ENCODE results near the gene KRTAP4-4. TPM values are rescaled to one million over a fixed set of nuclear protein-coding genes. Genes with fewer than 3 reads are reported as not detected.
"Not testable (repeated sequence)": the region's sequence is repeated elsewhere in the genome, so short reads cannot be mapped to it uniquely, and the experiment has no call there.

Gene KRTAP4-4
- total RNA-seq, 1 donor from 2014 or later = not detected

- intact Hi-C loops (cut with micrococcal nuclease) = loop anchor here (5.0 kb wide), 1 partner anchor 43 kb away; the partner anchor contains the start of gene KRTAP4-2
- ATAC-seq (ENCODE audit: low read depth) = no peak
- Mint-ChIP-seq H3K4me3 (no peak overlapping the region), H3K27me3 (peaks cover 7% of the 10 kb centered on the region), H3K4me1 (peaks cover 12% of the 10 kb centered on the region), H3K27ac (no peak overlapping the region), H3K36me3 (ENCODE audit: low read depth) (no peaks in the 10 kb centered on the region), H3K9me3 (peaks cover 9% of the 10 kb centered on the region)
- TF ChIP-seq, protein P1, sequence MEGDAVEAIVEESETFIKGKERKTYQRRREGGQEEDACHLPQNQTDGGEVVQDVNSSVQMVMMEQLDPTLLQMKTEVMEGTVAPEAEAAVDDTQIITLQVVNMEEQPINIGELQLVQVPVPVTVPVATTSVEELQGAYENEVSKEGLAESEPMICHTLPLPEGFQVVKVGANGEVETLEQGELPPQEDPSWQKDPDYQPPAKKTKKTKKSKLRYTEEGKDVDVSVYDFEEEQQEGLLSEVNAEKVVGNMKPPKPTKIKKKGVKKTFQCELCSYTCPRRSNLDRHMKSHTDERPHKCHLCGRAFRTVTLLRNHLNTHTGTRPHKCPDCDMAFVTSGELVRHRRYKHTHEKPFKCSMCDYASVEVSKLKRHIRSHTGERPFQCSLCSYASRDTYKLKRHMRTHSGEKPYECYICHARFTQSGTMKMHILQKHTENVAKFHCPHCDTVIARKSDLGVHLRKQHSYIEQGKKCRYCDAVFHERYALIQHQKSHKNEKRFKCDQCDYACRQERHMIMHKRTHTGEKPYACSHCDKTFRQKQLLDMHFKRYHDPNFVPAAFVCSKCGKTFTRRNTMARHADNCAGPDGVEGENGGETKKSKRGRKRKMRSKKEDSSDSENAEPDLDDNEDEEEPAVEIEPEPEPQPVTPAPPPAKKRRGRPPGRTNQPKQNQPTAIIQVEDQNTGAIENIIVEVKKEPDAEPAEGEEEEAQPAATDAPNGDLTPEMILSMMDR (IDR thresholded peaks at IDR 0.05) = no peak
- CTCF ChIA-PET = no interaction called here
- no peak for DNase-seq
- POLR2A ChIA-PET = no interaction called here
These were observed 26.4 kb downstream of the KRTAP4-4 start for GRCh38 chr17:41133880-41134735.

DNA sequence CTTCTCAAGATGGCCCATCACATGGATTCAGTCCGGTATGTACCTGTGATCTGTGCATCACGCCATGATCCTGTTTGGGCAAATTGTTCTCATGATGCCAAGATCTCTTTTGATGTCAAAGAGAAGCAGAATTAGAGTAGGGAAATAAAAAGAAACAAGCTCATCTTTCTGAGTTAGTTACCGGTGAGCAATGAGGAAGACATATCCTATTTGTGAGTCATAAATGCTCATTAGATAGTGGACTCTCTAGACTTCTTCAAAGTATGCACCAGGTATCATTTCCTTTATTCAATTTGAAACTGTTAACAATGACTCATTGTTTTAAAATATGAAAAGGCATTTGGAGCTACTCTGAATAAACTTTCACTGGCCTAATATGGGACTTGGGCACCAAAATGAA, 28.6 kb downstream of the KRTAP4-4 start:
- Mint-ChIP-seq H3K4me3 (no peak overlapping the region), H3K9me3 (peaks cover 2% of the 10 kb centered on the region), H3K4me1 (peaks cover 12% of the 10 kb centered on the region), H3K27me3 (no peaks in the 10 kb centered on the region), H3K36me3 (ENCODE audit: low read depth) (no peaks in the 10 kb centered on the region), H3K27ac (no peak overlapping the region)
- TF ChIP-seq, protein P1 (IDR thresholded peaks at IDR 0.05) = no peak
- ChIA-PET CTCF (no interaction called here), POLR2A (no interaction called here)
- DNase-seq (no peak), ATAC-seq (ENCODE audit: low read depth) (peak; percentile 71)
- intact Hi-C loops (cut with micrococcal nuclease) = loop anchor here (5.0 kb wide), 1 partner anchor 45 kb away; the partner anchor contains the start of gene KRTAP4-2

- no peak overlapping the region for H3K27ac Mint-ChIP-seq
- no peaks in the 10 kb centered on the region for H3K36me3 Mint-ChIP-seq (ENCODE audit: low read depth)
- POLR2A ChIA-PET = no interaction called here
- DNase-seq (no peak), ATAC-seq (ENCODE audit: low read depth) (no peak)
- H3K4me1 Mint-ChIP-seq = peaks cover 22% of the 10 kb centered on the region
- TF ChIP-seq, protein P1 (IDR thresholded peaks at IDR 0.05) = no peak
- peaks cover 3% of the 10 kb centered on the region for H3K9me3 Mint-ChIP-seq
- CTCF ChIA-PET = no interaction called here
- peaks cover 5% of the 10 kb centered on the region for H3K27me3 Mint-ChIP-seq
- H3K4me3 Mint-ChIP-seq = no peak overlapping the region
- intact Hi-C loops (cut with micrococcal nuclease) = no loop called here
These were observed 33.2 kb downstream of the KRTAP4-4 start for GRCh38 chr17:41127371-41127770.

DNA sequence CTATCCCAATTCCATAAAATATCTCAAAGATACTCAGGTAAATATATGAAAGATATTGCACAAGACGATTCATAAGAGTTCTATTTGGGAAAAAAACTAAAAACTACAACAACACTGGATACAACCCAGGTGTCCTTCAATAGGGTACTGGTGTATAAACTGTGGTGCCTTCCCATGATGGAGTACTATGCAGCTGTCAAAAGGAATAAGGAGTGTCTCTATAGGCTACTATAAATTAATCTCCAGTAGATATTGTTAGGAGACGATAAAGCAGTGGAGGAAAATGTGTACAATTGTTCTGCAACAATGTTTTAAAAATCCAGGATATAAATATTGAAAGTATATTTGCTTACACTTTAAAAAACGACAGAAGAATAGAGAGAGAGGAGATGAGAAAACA, 34.1 kb downstream of the KRTAP4-4 start:
- CTCF ChIA-PET = no interaction called here
- ATAC-seq (ENCODE audit: low read depth) (no peak), DNase-seq (no peak)
- H3K27me3 Mint-ChIP-seq = peaks cover 7% of the 10 kb centered on the region
- POLR2A ChIA-PET = no interaction called here
- H3K27ac Mint-ChIP-seq = no peak overlapping the region
- no peak overlapping the region for H3K4me3 Mint-ChIP-seq
- H3K4me1 Mint-ChIP-seq = peaks cover 16% of the 10 kb centered on the region
- H3K36me3 Mint-ChIP-seq (ENCODE audit: low read depth) = no peaks in the 10 kb centered on the region
- TF ChIP-seq, protein P1 (IDR thresholded peaks at IDR 0.05) = no peak
- peaks cover 5% of the 10 kb centered on the region for H3K9me3 Mint-ChIP-seq
- intact Hi-C loops (cut with micrococcal nuclease) = no loop called here

DNA sequence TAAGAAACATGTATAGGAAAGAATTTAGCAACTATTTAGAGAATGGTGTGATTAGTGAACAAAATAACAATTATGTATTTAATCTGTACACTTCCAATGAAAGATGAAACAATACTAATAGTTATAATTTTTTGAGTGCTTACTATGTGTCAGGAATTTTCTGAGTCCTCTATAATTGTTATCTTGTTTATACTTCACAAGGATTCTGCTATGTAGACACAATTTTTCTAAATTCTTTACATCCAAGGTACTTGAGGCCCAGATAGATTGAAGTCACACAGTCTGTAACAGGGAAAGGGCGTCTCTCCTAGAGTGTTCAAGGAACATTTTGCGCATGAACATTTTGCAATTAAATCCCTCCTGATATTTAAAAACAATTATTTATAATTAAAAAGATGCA, 35.5 kb downstream of the KRTAP4-4 start:
- POLR2A ChIA-PET = no interaction called here
- ATAC-seq (ENCODE audit: low read depth) (no peak), DNase-seq (no peak)
- H3K4me3 Mint-ChIP-seq = no peak overlapping the region
- H3K27me3 Mint-ChIP-seq = peaks cover 7% of the 10 kb centered on the region
- no peak overlapping the region for H3K27ac Mint-ChIP-seq
- H3K9me3 Mint-ChIP-seq = peaks cover 5% of the 10 kb centered on the region
- H3K36me3 Mint-ChIP-seq (ENCODE audit: low read depth) = no peaks in the 10 kb centered on the region
- H3K4me1 Mint-ChIP-seq = peaks cover 24% of the 10 kb centered on the region
- intact Hi-C loops (cut with micrococcal nuclease) = no loop called here
- CTCF ChIA-PET = no interaction called here
- TF ChIP-seq, protein P1 (IDR thresholded peaks at IDR 0.05) = no peak

DNA sequence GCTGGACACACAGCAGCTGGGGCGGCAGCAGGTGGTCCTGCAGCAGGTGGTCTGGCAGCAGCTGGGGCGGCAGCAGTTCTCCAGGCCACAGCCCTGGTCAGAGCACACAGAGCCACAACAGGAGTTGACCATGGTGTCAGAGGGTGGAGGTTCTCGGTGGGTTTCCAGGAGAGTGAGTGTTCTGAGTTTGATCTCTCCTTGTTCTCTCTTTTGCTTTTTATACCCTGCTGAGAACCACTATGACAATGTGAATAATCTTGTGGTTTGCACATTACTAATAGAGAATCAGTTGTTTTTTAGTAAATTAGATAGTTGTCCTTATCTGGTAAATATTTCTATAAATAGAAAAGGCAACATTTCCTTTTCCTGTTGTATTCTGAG, 36.6 kb downstream of the KRTAP4-4 start, which contains the start of gene KRTAP4-12:
Gene KRTAP4-12, minus strand, starts transcription at position 192 of the 381 bp plus-strand sequence. Its CDS starts 60 bp downstream, at position 132.
- intact Hi-C loops (cut with micrococcal nuclease) = loop anchor here (5.0 kb wide), 1 partner anchor 198 kb away; no protein-coding TSS in a partner anchor
- ATAC-seq (ENCODE audit: low read depth); CTCF ChIA-PET: not testable (repeated sequence)

DNA sequence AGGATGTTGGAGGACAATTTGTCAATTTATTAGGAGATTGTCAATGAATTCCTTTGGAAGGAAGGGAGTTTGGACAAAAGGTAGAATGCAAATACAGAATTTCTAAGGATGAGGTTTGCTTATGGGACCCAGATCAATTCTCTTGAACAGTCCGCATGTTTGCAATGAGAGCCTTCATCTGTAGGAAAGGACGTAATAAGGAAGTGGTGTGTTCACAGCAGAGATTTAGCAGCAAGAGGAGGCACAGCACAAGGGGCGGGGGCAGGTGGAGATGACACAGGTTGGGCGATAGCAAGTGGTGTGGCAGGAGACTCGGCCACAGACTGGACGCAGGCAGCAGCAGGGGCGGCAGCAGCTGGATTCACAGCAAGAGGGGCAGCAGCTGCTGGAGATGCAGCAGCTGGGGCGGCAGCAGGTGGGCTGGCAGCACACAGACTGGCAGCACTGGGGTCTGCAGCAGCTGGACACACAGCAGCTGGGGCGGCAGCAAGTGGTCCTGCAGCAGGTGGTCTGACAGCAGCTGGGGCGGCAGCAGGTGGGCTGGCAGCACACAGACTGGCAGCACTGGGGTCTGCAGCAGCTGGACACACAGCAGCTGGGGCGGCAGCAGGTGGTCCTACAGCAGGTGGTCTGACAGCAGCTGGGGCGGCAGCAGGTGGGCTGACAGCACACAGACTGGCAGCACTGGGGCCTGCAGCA, 37.1 kb downstream of the KRTAP4-4 start:
- H3K36me3 Mint-ChIP-seq (ENCODE audit: low read depth); POLR2A ChIA-PET; H3K27me3 Mint-ChIP-seq; ATAC-seq (ENCODE audit: low read depth); H3K4me3 Mint-ChIP-seq; DNase-seq; H3K27ac Mint-ChIP-seq; CTCF ChIA-PET; H3K9me3 Mint-ChIP-seq: not testable (repeated sequence)
- peaks cover 32% of the 10 kb centered on the region for H3K4me1 Mint-ChIP-seq
- intact Hi-C loops (cut with micrococcal nuclease) = loop anchor here (5.0 kb wide), 1 partner anchor 199 kb away; no protein-coding TSS in a partner anchor

More for the DNA sequence above, 36.6 kb downstream of the KRTAP4-4 start, which contains the start of gene KRTAP4-12:
- H3K27me3 Mint-ChIP-seq; H3K36me3 Mint-ChIP-seq (ENCODE audit: low read depth); DNase-seq; H3K27ac Mint-ChIP-seq; H3K9me3 Mint-ChIP-seq; H3K4me3 Mint-ChIP-seq: not testable (repeated sequence)
- POLR2A ChIA-PET = interaction anchor here (0.7 kb wide), 1 partner anchor 183 kb away, joined by 4 read pairs; no protein-coding TSS in a partner anchor
- peaks cover 28% of the 10 kb centered on the region for H3K4me1 Mint-ChIP-seq

Measured in activated B cell treated with CpG ODN at 0.5 μM for 24 hours (primary cell).